Esophagus squamous epithelium (tissue), 4 donors: Measurements from ENCODE around the gene TP53I13.

Source experiments
- POLR2A ChIP-seq, 4 donors: fragments of 450-650 bp; IDR thresholded peaks; one replicate each; pipeline ENCODE4 v1.6.1; 2017; ENCODE audit warnings: antibody characterized with exemption in 4 of 4, mild to moderate bottlenecking in 4 of 4, moderate library complexity in 3 of 4
- TF ChIP-seq, protein P1 (sequence below), 6 experiments: fragments of 450-650 bp in 4 of 6; fragments of 200-600 bp in 2 of 6; sonication (generic) in 2 of 6; IDR thresholded peaks; one replicate each; pipeline ENCODE4 v1.5.1; 2016 to 2019; ENCODE audit warnings: antibody characterized with exemption in 6 of 6, mild to moderate bottlenecking in 4 of 6, moderate library complexity in 4 of 6

DNA sequence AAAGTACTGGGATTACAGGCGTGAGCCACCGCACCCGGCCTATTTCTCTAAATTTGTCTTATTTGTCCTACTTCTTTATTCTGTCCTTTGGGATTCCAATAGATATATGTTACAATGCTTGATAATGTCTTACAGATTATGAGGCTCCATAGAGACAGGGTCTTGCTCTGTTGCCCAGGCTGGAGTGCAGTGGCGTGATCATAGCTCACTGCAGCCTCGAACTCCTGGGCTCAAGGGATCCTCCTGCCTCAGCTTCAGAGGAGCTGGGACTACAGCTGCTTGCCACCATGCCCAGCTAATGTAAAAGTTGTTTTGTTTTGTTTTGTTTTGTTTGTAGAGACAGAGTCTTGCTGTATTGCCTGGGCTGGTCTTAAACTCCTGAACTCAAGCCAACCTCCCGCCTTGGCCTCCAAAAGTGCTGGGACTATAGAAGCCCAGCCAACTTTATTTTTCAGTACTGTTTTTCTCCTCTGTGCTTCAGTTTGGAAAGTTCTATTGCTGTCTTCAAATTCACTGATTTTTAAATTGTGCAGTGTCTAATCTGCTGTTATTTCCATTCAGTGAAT, 34.7 kb downstream of the TP53I13 start:
- TF ChIP-seq POLR2A (IDR thresholded peaks at IDR 0.05) = no peak
- TF ChIP-seq, protein P1, sequence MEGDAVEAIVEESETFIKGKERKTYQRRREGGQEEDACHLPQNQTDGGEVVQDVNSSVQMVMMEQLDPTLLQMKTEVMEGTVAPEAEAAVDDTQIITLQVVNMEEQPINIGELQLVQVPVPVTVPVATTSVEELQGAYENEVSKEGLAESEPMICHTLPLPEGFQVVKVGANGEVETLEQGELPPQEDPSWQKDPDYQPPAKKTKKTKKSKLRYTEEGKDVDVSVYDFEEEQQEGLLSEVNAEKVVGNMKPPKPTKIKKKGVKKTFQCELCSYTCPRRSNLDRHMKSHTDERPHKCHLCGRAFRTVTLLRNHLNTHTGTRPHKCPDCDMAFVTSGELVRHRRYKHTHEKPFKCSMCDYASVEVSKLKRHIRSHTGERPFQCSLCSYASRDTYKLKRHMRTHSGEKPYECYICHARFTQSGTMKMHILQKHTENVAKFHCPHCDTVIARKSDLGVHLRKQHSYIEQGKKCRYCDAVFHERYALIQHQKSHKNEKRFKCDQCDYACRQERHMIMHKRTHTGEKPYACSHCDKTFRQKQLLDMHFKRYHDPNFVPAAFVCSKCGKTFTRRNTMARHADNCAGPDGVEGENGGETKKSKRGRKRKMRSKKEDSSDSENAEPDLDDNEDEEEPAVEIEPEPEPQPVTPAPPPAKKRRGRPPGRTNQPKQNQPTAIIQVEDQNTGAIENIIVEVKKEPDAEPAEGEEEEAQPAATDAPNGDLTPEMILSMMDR (IDR thresholded peaks at IDR 0.05) = no peak
